Kidney epithelial cell (primary cell): ENCODE data around the gene USH1C. TPM values are rescaled to one million over a fixed set of nuclear protein-coding genes. Genes with fewer than 3 reads are reported as not detected.

Experiments used
- DNase-seq: peaks from one replicate; pipeline ENCODE4 v3.0.0-alpha.2; 2010; ENCODE audit warnings: low read depth
- H3K27me3 ChIP-seq: 2 replicates; pipeline ENCODE4 v1.6.0; 2011; ENCODE audit warnings: low read length; ENCODE audit not compliant: control insufficient read depth, insufficient read depth
- H3K36me3 ChIP-seq: 2 replicates; pipeline ENCODE4 v1.5.1; 2011; ENCODE audit warnings: low read length; ENCODE audit not compliant: control insufficient read depth, insufficient read depth
- H3K4me3 ChIP-seq: 2 replicates; pipeline ENCODE4 v1.5.1; 2011; ENCODE audit warnings: low read depth, mild to moderate bottlenecking, control low read depth, low read length
- total RNA-seq: library from RNA; depleted of rRNA; stranded (reverse); fragments of >200 nt; gene quantifications from 2 replicates; pipeline ENCODE4 v1.2.3, GENCODE V29; 2015
- TF ChIP-seq, protein P1 (sequence below): IDR thresholded peaks from 2 replicates; pipeline ENCODE4 v1.5.1; 2011; ENCODE audit warnings: mild to moderate bottlenecking, moderate library complexity, low read length, control low read depth, inconsistent platforms; ENCODE audit not compliant: insufficient read depth, poor library complexity, severe bottlenecking

Gene USH1C
- total RNA-seq, 1 donor from 2014 or later = 1.8 TPM

DNA sequence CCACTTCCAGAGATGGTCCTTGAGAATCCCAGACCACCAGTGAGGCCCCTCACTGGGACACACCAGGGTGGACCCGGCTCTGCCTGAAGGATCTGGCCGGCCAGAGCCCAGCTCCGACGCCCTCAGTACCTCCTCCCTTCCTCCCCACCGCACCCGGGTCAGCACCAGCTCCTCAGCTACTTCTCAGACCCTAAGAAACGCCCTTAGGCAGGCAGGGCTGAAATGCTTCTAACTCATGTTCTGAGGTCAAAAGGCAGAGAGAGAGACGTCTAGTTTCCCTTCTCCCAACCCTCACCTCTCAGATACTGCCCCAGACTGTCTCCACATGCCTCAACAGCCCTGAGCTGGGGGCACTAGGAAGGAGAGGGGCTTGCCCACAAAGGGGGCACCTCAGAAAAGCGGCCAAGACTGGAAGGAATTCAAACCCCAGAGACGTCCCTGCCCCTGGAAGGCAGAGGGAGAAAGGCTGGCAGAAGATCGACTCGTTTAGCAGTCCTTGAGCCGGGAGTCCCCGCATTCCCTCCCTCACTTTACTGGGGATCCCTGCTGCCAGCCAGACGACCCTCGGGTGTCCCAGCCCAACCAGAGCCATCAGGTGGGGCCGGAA, 539 bp downstream of the USH1C start:
- DNase-seq = no peak

DNA sequence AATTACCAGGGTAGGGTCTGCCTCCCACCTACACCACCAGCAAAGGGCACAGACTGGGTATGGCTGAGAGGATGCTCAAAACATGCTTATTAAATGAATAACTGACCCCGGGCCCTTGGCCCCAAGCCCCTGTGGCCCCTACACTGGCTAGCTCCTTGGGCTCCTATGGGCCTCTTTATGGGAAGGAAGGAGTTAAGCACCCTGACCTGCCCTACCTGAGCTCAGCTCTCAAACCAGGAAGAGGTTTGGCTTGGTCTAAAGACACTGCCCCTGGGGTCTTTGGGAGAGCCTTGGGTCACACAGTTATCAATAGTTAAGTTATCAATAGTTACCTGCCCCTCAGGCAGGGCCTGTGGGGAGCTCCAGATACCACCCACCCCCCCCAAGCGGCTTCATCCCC, 1.2 kb downstream of the USH1C start:
- no peak overlapping the region for H3K4me3 ChIP-seq
- TF ChIP-seq, protein P1, sequence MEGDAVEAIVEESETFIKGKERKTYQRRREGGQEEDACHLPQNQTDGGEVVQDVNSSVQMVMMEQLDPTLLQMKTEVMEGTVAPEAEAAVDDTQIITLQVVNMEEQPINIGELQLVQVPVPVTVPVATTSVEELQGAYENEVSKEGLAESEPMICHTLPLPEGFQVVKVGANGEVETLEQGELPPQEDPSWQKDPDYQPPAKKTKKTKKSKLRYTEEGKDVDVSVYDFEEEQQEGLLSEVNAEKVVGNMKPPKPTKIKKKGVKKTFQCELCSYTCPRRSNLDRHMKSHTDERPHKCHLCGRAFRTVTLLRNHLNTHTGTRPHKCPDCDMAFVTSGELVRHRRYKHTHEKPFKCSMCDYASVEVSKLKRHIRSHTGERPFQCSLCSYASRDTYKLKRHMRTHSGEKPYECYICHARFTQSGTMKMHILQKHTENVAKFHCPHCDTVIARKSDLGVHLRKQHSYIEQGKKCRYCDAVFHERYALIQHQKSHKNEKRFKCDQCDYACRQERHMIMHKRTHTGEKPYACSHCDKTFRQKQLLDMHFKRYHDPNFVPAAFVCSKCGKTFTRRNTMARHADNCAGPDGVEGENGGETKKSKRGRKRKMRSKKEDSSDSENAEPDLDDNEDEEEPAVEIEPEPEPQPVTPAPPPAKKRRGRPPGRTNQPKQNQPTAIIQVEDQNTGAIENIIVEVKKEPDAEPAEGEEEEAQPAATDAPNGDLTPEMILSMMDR = no peak
- H3K27me3 ChIP-seq = peaks cover 38% of the 10 kb centered on the region
- DNase-seq = no peak
- H3K36me3 ChIP-seq = no peaks in the 10 kb centered on the region

More for the DNA sequence above, 539 bp downstream of the USH1C start:
- TF ChIP-seq, protein P1 = no peak
- H3K27me3 ChIP-seq = peaks cover 34% of the 10 kb centered on the region
- H3K36me3 ChIP-seq = no peaks in the 10 kb centered on the region
- no peak overlapping the region for H3K4me3 ChIP-seq

DNA sequence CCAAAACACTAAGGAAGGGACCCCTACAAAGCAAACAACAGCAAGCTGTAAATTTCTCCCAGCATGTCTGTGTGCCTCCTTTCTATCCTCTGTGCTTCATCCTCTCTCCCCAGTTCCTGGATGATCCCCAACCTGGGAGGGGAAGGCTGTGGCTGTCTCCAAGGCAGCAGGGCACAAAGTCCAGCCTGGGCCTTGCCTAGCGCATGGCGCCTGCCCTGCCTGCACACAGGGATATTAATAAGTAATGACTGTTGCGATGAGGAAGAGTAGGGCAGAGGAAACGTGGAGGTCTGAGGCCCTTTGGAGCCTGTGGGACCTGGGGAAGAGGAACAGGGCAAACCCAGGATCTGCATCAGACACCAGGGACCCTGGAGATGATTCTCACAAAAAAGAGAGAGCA, 2.0 kb downstream of the USH1C start:
- H3K27me3 ChIP-seq = peaks cover 34% of the 10 kb centered on the region

GRCh38 chr11:17541330-17541885, 2.8 kb downstream of the USH1C start:
- Histone ChIP-seq H3K36me3 (no peaks in the 10 kb centered on the region), H3K4me3 (no peak overlapping the region), H3K27me3 (peaks cover 29% of the 10 kb centered on the region)
- TF ChIP-seq, protein P1 = no peak
- DNase-seq = no peak

More for the DNA sequence above, 2.0 kb downstream of the USH1C start:
- Histone ChIP-seq H3K36me3 (no peaks in the 10 kb centered on the region), H3K4me3 (no peak overlapping the region)
- TF ChIP-seq, protein P1 = no peak
- DNase-seq = no peak

GRCh38 chr11:17540807-17541206, 3.4 kb downstream of the USH1C start:
- H3K36me3 ChIP-seq = no peaks in the 10 kb centered on the region
- TF ChIP-seq, protein P1 = no peak

DNA sequence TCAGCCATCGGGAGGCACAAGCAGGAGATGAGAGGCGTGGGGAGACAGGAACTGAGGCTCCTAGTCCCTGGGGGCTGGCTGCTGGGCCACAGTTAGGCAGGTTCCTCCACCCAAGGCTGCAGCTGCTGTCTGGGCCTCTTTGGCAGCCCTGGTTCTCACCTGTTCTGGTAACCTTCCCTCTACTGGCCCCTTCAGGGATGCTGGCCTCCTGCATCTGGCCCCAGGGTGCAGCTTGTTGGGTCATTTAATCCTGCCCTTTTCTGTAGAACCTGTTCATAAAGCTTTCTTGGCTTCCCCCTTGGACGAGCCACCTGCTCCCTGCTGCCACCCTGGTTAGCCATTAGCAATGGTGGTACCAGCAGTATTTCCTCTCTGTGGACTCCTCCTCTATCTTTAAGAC, 5.5 kb downstream of the USH1C start:
- no peak overlapping the region for H3K4me3 ChIP-seq
- TF ChIP-seq, protein P1 = no peak

More at GRCh38 chr11:17540807-17541206, 3.4 kb downstream of the USH1C start:
- DNase-seq = no peak
- H3K27me3 ChIP-seq = peaks cover 33% of the 10 kb centered on the region
- no peak overlapping the region for H3K4me3 ChIP-seq

More for the DNA sequence above, 5.5 kb downstream of the USH1C start:
- no peaks in the 10 kb centered on the region for H3K36me3 ChIP-seq
- peaks cover 26% of the 10 kb centered on the region for H3K27me3 ChIP-seq
- DNase-seq = no peak
